ENCODE data around the gene WNT5B.

Gene WNT5B

GRCh38 chr12:1651946-1652345 lies 22.9 kb downstream of the WNT5B start:
- DNase-seq (ENCODE audit: low read depth) = no peak

GRCh38 chr12:1655225-1655788 lies 26.3 kb downstream of the WNT5B start:
- no peak for DNase-seq (ENCODE audit: low read depth)

GRCh38 chr12:1656902-1657301 lies 27.9 kb downstream of the WNT5B start:
- DNase-seq (ENCODE audit: low read depth) = no peak

GRCh38 chr12:1657688-1658087 lies 28.7 kb downstream of the WNT5B start:
- no peak for DNase-seq (ENCODE audit: low read depth)

GRCh38 chr12:1660304-1661187 lies 31.5 kb downstream of the WNT5B start:
- DNase-seq (ENCODE audit: low read depth) = peak; percentile 27

- DNase-seq (ENCODE audit: low read depth) = peak; percentile 94
These were observed 32.7 kb downstream of the WNT5B start for GRCh38 chr12:1661553-1662335.

GRCh38 chr12:1662761-1663439 lies 33.9 kb downstream of the WNT5B start:
- peak; percentile 35 for DNase-seq (ENCODE audit: low read depth)

- DNase-seq (ENCODE audit: low read depth) = no peak
These were observed 34.6 kb downstream of the WNT5B start for GRCh38 chr12:1663440-1664132.

- DNase-seq (ENCODE audit: low read depth) = no peak
These were observed 36.3 kb downstream of the WNT5B start for GRCh38 chr12:1665366-1665765.

GRCh38 chr12:1666215-1666614 lies 37.2 kb downstream of the WNT5B start:
- DNase-seq (ENCODE audit: low read depth) = no peak

GRCh38 chr12:1666685-1667162 lies 37.7 kb downstream of the WNT5B start:
- no peak for DNase-seq (ENCODE audit: low read depth)

GRCh38 chr12:1668833-1669543 lies 40.0 kb downstream of the WNT5B start:
- DNase-seq (ENCODE audit: low read depth) = no peak

GRCh38 chr12:1670358-1671268 lies 41.6 kb downstream of the WNT5B start:
- no peak for DNase-seq (ENCODE audit: low read depth)

GRCh38 chr12:1676043-1676442 lies 47.0 kb downstream of the WNT5B start:
- DNase-seq (ENCODE audit: low read depth) = no peak

GRCh38 chr12:1680804-1681492 lies 51.9 kb downstream of the WNT5B start:
- DNase-seq (ENCODE audit: low read depth) = peak; percentile 33

GRCh38 chr12:1681493-1681807 lies 52.4 kb downstream of the WNT5B start:
- no peak for DNase-seq (ENCODE audit: low read depth)

- no peak for DNase-seq (ENCODE audit: low read depth)
These were observed 59.2 kb downstream of the WNT5B start for GRCh38 chr12:1688086-1688710.

GRCh38 chr12:1690578-1691122 lies 61.6 kb downstream of the WNT5B start, which contains the start of gene ADIPOR2:
Gene ADIPOR2, plus strand, starts transcription at chr12:1691070. Its CDS starts 63,274 bp downstream, at chr12:1754344.
- peak; percentile 97 for DNase-seq (ENCODE audit: low read depth)

Data from EH (cell line).